PC-3 (cell line): Measurements from ENCODE around the gene DPP7. TPM values are rescaled to one million over a fixed set of nuclear protein-coding genes. Genes with fewer than 3 reads are reported as not detected.

Experiments used
- ATAC-seq: fragments of 200-7000 bp; cut with Tn5 transposase; 2 replicates; pipeline ENCODE4 v1.9.1; 2020; ENCODE audit warnings: mild to moderate bottlenecking, moderate library complexity
- BruUV-seq: library from RNA; stranded (reverse); fragments of 400-500 nt; replicated peaks from 2 replicates; lab custom pipeline; 2021; lab: Mats Ljungman, UMichigan
- CTCF ChIA-PET: fragments of 300-600 bp; sonication (Branson Sonifier 250); formaldehyde crosslinking; loops from one replicate; lab custom pipeline; 2022; ENCODE audit warnings: antibody characterized with exemption; lab: Charles Lee
- POLR2A ChIA-PET: fragments of 300-600 bp; sonication (Branson Sonifier 250); formaldehyde crosslinking; loops from one replicate; lab custom pipeline; 2022; ENCODE audit warnings: antibody characterized with exemption; ENCODE audit not compliant: unreplicated experiment; lab: Charles Lee
- DNase-seq: peaks from one replicate; pipeline ENCODE4 v3.0.0-alpha.2; 2015
- H2AFZ ChIP-seq: fragments of 300-600 bp; sonication (generic); 2 replicates; pipeline ENCODE4 v1.6.0; 2016; ENCODE audit warnings: antibody characterized with exemption, low read length
- H3F3A ChIP-seq: fragments of 300-600 bp; sonication (generic); one replicate; pipeline ENCODE4 v1.6.0; 2017; ENCODE audit warnings: antibody characterized with exemption, low read length, control low read depth, mild to moderate bottlenecking; ENCODE audit not compliant: unreplicated experiment
- H3K27ac ChIP-seq: fragments of 300-600 bp; sonication (generic); 2 replicates; pipeline ENCODE4 v1.5.1; 2016; ENCODE audit warnings: mild to moderate bottlenecking, low read length
- H3K27me3 ChIP-seq: fragments of 300-600 bp; sonication (generic); 2 replicates; pipeline ENCODE4 v1.6.1; 2016; ENCODE audit warnings: low read length, mixed read lengths
- H3K36me3 ChIP-seq: fragments of 300-600 bp; sonication (generic); 2 replicates; pipeline ENCODE4 v1.6.1; 2016; ENCODE audit warnings: low read depth, mixed run types, low read length, mixed read lengths
- H3K4me1 ChIP-seq: fragments of 300-600 bp; sonication (generic); 2 replicates; pipeline ENCODE4 v1.5.1; 2016; ENCODE audit warnings: low read length; ENCODE audit not compliant: insufficient read depth
- H3K4me2 ChIP-seq: fragments of 300-600 bp; sonication (generic); 2 replicates; pipeline ENCODE4 v1.6.0; 2016; ENCODE audit warnings: low read length
- H3K4me3 ChIP-seq: fragments of 300-600 bp; sonication (generic); 2 replicates; pipeline ENCODE4 v1.5.1; 2016; ENCODE audit warnings: mild to moderate bottlenecking, low read length, mixed read lengths
- H3K79me2 ChIP-seq: fragments of 300-600 bp; sonication (generic); 2 replicates; pipeline ENCODE4 v1.6.1; 2017; ENCODE audit warnings: low read length, mixed read lengths
- H3K9ac ChIP-seq: fragments of 300-600 bp; sonication (generic); 2 replicates; pipeline ENCODE4 v1.6.0; 2016; ENCODE audit warnings: mild to moderate bottlenecking, low read length
- H3K9me2 ChIP-seq: fragments of 300-600 bp; sonication (generic); replicated peaks from 2 replicates; pipeline ENCODE4 v1.6.1; 2016; ENCODE audit warnings: mixed run types, low read length, mixed read lengths
- H3K9me3 ChIP-seq: fragments of 300-600 bp; sonication (generic); 2 replicates; pipeline ENCODE4 v1.6.1; 2016; ENCODE audit warnings: low read length, mixed read lengths
- H4K20me1 ChIP-seq: fragments of 300-600 bp; sonication (generic); 2 replicates; pipeline ENCODE4 v1.6.1; 2016; ENCODE audit warnings: low read length, mixed read lengths
- EZH2 ChIP-seq: fragments of 300-600 bp; sonication (generic); IDR thresholded peaks from one replicate; pipeline ENCODE4 v1.6.1; 2017; ENCODE audit warnings: antibody characterized with exemption, mild to moderate bottlenecking, low read length; ENCODE audit not compliant: unreplicated experiment
- EZH2phosphoT487 ChIP-seq: fragments of 300-600 bp; sonication (generic); IDR thresholded peaks from 2 replicates; pipeline ENCODE4 v1.6.1; 2018; ENCODE audit warnings: mild to moderate bottlenecking, antibody characterized with exemption, low read length, borderline replicate concordance
- intact Hi-C: fragments of 100-400 bp; cut with micrococcal nuclease; formaldehyde crosslinking; loops from 2 replicates; pipeline ENCODE4 v1.9.0; 2023
- total RNA-seq: library from RNA; depleted of rRNA; stranded (reverse); fragments of >200 nt; gene quantifications from 2 replicates; pipeline ENCODE4 v1.2.3, GENCODE V29; 2014
- TF ChIP-seq, protein P1 (sequence below): fragments of 300-600 bp; sonication (generic); conservative IDR thresholded peaks from 2 replicates; pipeline ENCODE4 v1.5.1; 2017; ENCODE audit warnings: antibody characterized with exemption, low read depth, mild to moderate bottlenecking, low read length

The DPP7 gene
- total RNA-seq, 1 experiment from 2014 or later: 103 TPM

GRCh38 chr9:137139468-137140150, 25.1 kb upstream of the DPP7 start:
- POLR2A ChIA-PET: no interaction called here
- BruUV-seq: no TSS peak

GRCh38 chr9:137138722-137139467, 24.4 kb upstream of the DPP7 start, which contains the start of gene GRIN1:
GRIN1 (plus strand) TSS chr9:137139154; CDS start chr9:137139487, 333 bp downstream.
- no peaks in the 10 kb centered on the region for H3K36me3 ChIP-seq
- intact Hi-C loops: no loop called here
- ChIA-PET CTCF (no interaction called here), POLR2A (no interaction called here)
- H3K9me2 ChIP-seq: no peaks in the 10 kb centered on the region
- H3K9ac ChIP-seq: no peak within 1 kb of the TSS
- H3K9me3 ChIP-seq: no peaks in the 10 kb centered on the region
- no peak within 1 kb of the TSS for H3K4me2 ChIP-seq
- no peak within 1 kb of the TSS for H3K27ac ChIP-seq
- TF ChIP-seq EZH2phosphoT487 (no peak), EZH2 (no peak)
- TF ChIP-seq, protein P1, sequence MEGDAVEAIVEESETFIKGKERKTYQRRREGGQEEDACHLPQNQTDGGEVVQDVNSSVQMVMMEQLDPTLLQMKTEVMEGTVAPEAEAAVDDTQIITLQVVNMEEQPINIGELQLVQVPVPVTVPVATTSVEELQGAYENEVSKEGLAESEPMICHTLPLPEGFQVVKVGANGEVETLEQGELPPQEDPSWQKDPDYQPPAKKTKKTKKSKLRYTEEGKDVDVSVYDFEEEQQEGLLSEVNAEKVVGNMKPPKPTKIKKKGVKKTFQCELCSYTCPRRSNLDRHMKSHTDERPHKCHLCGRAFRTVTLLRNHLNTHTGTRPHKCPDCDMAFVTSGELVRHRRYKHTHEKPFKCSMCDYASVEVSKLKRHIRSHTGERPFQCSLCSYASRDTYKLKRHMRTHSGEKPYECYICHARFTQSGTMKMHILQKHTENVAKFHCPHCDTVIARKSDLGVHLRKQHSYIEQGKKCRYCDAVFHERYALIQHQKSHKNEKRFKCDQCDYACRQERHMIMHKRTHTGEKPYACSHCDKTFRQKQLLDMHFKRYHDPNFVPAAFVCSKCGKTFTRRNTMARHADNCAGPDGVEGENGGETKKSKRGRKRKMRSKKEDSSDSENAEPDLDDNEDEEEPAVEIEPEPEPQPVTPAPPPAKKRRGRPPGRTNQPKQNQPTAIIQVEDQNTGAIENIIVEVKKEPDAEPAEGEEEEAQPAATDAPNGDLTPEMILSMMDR: no peak
- H4K20me1 ChIP-seq: no peaks in the 10 kb centered on the region
- ATAC-seq (no peak), DNase-seq (no peak)
- H2AFZ ChIP-seq: no peak within 1 kb of the TSS
- H3K4me1 ChIP-seq: no peaks in the 10 kb centered on the region
- no peaks in the 10 kb centered on the region for H3F3A ChIP-seq
- no TSS peak for BruUV-seq
- no peak within 1 kb of the TSS for H3K4me3 ChIP-seq
- no peaks in the 10 kb centered on the region for H3K79me2 ChIP-seq
- peaks cover 10% of the 10 kb centered on the region; the same call in 1 of the 2 replicates for H3K27me3 ChIP-seq

More at GRCh38 chr9:137139468-137140150, 25.1 kb upstream of the DPP7 start:
- peaks cover 10% of the 10 kb centered on the region; the same call in 1 of the 2 replicates for H3K27me3 ChIP-seq
- DNase-seq: no peak
- no peak for ATAC-seq
- no peak overlapping the region for H3K27ac ChIP-seq
- no peaks in the 10 kb centered on the region for H3K9me2 ChIP-seq
- no peaks in the 10 kb centered on the region for H3K9me3 ChIP-seq
- CTCF ChIA-PET: no interaction called here
- no peaks in the 10 kb centered on the region for H3K79me2 ChIP-seq
- TF ChIP-seq, protein P1: no peak
- TF ChIP-seq EZH2: no peak
- TF ChIP-seq EZH2phosphoT487: no peak
- no peak overlapping the region for H3K4me3 ChIP-seq
- no peaks in the 10 kb centered on the region for H3K36me3 ChIP-seq
- no peaks in the 10 kb centered on the region for H4K20me1 ChIP-seq
- no peak overlapping the region for H3K4me2 ChIP-seq
- H2AFZ ChIP-seq: no peak overlapping the region
- intact Hi-C loops: no loop called here
- H3F3A ChIP-seq: no peaks in the 10 kb centered on the region
- H3K4me1 ChIP-seq: no peaks in the 10 kb centered on the region
- no peak overlapping the region for H3K9ac ChIP-seq
